KOPT-K1 (cell line): Measurements from ENCODE around the gene IFITM1.
"Not testable (repeated sequence)": the region's sequence is repeated elsewhere in the genome, so short reads cannot be mapped to it uniquely, and the experiment has no call there.

ENCODE experiments used
- H3K27ac ChIP-seq: fragments of 200-600 bp; sonication (generic); 2 replicates; pipeline ENCODE4 v1.5.1; 2016; ENCODE audit warnings: antibody characterized with exemption, mild to moderate bottlenecking, low read depth, low read length; ENCODE audit not compliant: poor library complexity, severe bottlenecking
- H3K36me3 ChIP-seq: fragments of 200-600 bp; sonication (generic); 2 replicates; pipeline ENCODE4 v1.5.1; 2017; ENCODE audit warnings: antibody characterized with exemption, mild to moderate bottlenecking, low read length, moderate library complexity; ENCODE audit not compliant: insufficient read depth
- H3K9me3 ChIP-seq: fragments of 200-600 bp; sonication (generic); 2 replicates; pipeline ENCODE4 v1.5.1; 2017; ENCODE audit warnings: antibody characterized with exemption, low read length, mild to moderate bottlenecking; ENCODE audit not compliant: insufficient read depth, poor library complexity, severe bottlenecking

IFITM1 gene

DNA sequence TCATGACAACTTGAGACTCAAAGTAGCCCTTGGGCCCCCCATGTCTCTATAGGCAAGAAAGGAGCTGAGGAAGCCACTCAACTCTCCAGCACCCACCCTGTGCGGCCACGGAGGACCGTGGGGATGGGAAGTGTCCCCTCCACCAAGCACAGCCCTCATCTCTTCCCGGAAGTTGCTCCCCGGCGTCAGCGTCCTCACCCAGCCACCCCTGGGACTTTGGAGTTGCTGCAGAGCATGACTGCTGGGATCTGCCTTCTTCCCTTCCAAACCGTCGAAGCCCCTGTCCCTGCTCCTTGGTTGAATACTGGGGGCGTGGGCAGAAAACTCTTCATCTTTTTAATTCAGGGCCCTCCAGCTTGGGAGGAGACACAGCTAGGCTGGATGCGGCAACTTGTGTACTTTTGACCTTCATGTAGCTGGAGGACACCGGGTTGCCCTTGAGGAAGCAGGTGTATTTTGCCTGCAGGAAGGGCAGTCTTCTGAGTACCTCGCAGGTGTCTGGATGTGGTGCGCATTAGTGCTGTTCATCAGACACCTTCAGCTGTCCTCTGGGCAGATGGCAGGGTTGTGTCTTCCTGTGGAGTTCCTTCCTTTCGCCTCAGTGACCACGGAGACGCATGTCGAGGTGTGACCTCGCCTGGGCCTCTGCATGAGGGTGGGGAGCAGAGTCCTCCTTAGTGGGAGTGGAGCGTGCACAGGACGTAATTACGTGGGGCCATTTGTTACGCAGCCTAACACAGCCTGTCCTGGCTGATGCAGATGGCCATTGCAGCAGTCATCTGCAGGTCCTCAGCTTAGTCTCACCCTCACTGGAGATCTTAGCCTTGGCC lies 19.0 kb downstream of the IFITM1 start:
- Histone ChIP-seq H3K27ac (peak overlapping the region; percentile 82), H3K36me3 (no peaks in the 10 kb centered on the region), H3K9me3 (peaks cover 6% of the 10 kb centered on the region)

DNA sequence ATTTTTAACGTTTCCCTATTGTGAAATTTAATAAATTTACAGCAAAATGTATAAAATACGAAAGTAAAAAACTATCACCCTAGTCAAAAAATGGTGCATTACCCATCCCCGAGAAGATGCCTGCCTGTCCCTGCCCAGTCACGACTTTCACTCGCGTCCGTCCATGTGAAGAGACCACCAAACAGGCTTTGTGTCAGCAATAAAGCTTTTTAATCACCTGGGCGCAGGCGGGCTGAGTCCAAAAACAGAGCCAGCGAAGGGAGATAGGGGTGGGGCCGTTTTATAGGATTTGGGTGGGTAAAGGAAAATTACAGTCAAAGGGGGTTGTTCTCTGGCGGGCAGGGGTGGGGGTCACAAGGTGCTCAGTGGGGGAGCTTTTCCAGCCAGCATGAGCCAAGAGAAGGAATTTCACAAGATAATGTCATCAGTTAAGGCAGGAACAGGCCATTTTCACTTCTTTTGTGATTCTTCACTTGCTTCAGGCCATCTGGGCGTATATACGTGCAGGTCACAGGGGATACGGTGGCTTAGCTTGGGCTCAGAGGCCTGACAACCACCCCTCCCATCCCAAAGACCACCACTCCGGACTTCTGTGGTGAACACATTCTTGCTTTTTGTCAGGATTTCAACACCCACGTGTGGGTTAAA lies 19.9 kb downstream of the IFITM1 start:
- peak overlapping the region; percentile 18 for H3K27ac ChIP-seq
- not testable (repeated sequence) for H3K9me3 ChIP-seq, H3K36me3 ChIP-seq

DNA sequence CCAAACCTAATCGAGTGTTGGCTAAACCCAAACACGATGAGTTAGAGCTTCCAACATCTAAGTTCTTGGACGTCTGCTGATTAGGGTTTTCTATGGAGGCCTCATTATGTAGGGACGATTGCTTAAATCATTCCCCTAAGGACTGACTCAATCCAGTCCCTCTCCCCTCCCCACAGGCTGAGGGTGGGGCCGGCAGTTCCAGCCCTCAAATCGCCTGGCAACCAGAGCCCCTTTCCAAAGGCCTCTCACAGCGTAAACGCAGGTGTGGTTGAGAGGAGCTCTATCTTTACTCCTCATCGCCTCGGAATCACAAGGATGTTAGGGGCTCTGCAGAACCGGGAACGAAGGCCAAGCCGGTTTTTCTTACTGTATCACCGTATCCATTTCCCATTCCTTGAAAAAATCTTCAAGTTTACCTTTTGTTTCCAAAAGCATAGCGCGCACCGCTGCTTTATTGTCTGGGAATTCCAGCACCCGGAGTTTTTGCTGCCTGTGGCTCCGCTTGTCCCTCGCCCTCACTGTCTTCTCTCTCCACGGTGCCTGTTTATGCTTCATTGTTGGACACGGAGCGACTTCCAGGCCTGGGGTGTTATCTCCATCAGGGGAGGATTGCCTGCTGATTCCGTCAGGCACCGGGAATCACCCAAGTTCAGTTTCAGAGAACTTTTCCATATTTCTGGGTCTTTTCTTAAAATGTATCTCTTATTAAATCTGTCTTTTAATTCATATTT lies 20.6 kb downstream of the IFITM1 start:
- H3K9me3 ChIP-seq = peaks cover 6% of the 10 kb centered on the region
- no peaks in the 10 kb centered on the region for H3K36me3 ChIP-seq
- peak overlapping the region; percentile 18 for H3K27ac ChIP-seq

DNA sequence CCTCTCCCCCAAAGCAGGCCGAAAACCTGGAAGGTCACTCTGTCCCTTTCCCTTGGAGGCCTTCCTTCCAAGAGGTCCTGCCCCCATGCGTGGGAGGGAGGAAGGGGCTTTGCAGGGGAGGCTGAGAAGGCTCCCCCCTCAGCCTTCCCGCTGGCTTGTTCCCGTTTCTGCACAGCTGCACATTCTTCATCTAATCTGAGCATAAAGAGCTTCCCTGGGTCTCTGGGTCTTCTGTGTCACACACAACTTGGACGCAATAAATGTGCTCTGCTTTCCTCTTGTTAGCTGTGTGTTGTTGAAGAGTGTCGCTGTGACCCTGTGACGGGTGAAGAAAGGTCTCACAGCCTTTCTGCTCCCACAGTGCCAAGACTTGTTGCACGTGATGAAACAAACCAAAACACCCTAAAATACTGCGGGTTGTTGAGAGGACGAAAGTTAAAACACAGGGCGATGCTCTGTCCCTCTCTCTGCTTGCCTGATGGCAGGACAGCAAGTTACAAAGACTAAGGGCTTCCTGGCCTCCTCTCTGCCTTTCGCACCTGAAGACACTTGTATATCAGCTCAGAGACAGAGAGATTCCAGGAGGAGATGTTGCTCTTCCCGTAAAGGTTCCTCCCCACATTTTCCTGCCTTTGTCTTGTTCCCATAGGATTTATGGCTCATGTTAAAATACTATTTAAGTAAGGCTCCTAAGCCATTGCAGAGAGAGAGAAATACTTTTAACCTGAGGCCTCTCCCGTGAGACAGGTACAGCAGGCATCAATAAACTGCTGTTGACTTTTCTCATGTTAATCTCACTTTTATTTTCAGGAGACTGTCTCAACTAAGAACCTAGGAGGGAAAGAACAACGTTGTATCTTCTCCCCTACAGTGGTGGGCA lies 22.2 kb downstream of the IFITM1 start:
- peak overlapping the region; percentile 57 for H3K27ac ChIP-seq
- H3K9me3 ChIP-seq = peaks cover 6% of the 10 kb centered on the region
- H3K36me3 ChIP-seq = no peaks in the 10 kb centered on the region

DNA sequence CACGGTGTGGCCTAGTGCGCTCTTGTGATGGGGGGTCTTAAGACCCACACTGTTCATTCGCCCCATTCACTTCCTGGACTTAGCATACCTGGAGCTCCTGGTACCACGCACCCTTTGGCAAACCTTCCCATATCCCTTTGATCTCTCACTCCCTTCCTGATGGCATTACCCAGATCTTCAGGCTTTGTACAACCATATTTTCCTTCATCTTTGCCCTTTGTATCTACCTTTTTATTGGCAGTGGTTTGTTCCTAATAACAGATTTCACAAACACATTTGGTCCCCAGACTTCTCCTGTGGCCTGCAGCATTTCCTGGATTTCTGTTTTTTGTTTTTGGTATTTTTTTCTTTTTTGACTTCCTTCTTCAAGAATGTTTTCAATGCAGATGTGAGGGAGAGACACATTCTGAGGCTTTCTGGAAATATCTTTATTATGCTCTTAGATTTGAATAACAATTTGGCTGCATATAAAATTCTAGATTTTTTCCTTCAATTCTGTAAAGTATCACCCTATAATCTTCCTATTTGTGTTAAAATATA lies 22.9 kb downstream of the IFITM1 start:
- Histone ChIP-seq H3K27ac (peak overlapping the region; percentile 57), H3K9me3 (peaks cover 6% of the 10 kb centered on the region), H3K36me3 (no peaks in the 10 kb centered on the region)

DNA sequence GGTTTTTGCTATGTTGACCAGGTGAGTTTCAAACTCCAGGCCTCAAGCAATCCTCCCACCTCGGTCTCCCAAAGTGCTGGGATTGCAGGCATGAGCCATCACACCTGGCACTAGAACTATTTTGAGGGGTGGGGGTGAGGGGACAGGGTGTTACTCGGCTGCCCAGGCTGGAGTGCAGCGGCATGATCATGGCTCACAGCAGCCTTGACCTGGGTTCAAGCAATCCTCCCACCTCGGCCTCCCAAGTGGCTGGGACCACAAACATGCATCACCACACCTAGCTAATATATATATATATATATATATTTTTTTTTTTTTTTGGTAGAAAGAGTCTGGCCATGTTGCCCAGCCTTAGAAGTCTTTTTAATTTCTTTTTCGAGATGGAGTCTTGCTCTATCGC lies 23.9 kb downstream of the IFITM1 start:
- no peaks in the 10 kb centered on the region for H3K36me3 ChIP-seq

DNA sequence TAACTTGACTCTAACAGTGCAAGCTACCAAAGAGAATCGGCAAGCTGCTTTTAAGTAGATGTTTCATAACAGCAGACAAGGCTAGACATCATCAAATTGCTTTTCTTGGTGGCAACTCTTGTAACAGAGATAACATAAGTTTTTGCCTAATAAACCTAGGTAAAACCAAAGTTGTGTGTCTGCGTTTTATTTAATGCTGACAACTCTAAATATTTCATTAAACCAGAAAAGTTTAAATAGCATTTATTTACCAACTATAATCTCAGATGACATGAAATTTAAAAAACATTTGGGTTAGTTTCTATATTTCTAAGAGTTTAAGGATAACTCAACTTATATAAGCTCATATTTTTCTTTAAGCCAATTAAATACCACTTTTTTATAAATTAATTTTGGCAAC lies 26.1 kb downstream of the IFITM1 start:
- Histone ChIP-seq H3K36me3 (no peaks in the 10 kb centered on the region), H3K27ac (peak overlapping the region; percentile 48), H3K9me3 (no peaks in the 10 kb centered on the region)

More for the DNA sequence above, 23.9 kb downstream of the IFITM1 start:
- Histone ChIP-seq H3K27ac (no peak overlapping the region), H3K9me3 (peaks cover 6% of the 10 kb centered on the region)

DNA sequence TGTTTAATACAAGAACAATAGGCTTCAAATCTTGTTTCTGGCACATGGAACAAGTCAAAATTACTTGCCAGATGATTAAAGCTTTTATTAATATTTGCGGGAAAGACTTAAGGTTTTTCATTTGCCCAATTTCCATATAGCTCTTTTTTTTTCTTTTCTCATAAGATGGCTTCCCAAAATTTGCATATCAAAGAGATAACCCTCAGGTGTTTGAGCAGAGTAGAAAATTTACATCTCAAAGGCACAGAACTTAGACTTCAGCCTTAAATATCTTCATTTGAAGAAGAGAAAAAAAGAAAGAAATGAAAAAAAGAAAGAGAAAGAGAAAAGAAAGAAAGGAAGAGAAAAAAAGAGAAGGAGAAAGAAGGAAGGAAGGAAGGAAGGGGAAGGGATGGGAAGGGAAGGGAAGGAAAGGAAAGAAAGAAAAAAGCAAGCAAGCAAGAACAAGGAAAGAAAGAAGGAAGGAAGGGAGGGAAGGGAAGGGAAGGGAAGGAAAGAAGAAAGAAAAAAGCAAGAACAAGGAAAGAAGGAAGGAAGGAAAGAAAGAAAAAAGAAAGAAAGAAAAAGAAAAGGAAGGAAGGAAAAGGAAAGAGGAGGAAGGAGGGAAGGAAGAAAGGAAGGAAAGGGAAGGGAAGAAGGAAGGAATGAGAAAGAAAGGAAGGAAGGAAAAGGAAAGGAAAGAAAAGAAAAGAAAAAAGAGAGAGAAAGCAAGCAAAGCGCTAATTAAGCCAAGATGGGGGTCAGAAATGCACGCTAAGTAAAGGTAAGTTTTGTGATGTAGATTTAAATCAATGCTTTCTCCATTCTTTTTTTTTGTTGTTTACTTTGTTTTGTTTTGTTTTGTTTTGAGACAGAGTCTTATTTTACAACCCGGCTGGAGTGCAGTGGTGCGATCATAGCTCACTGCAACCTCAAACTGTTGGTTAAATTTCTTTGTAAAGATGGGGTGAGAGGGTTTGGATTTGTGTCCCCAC lies 27.0 kb downstream of the IFITM1 start:
- Histone ChIP-seq H3K27ac (peak overlapping the region; percentile 48), H3K9me3 (no peaks in the 10 kb centered on the region), H3K36me3 (no peaks in the 10 kb centered on the region)

DNA sequence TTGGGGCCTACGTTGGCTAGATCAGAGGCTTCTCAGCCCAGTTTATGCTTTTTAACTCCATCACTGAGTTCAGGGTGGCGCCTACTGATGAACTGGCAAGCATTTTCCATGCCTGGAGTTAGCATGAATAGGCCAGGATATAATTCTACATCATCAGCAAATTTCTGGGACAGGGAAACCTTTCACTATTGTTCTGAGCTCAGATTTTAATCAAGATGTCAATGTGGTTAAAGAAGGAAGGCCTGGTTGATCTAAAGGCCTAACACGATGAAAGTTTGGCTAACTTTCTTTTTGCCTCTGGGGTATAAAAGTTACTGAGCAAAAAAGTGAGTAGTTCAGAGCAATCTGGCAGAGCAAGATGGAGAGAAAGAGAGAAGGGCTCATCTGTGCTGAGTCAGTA lies 28.5 kb downstream of the IFITM1 start:
- H3K9me3 ChIP-seq = no peaks in the 10 kb centered on the region
- no peaks in the 10 kb centered on the region for H3K36me3 ChIP-seq
- H3K27ac ChIP-seq = peak overlapping the region; percentile 35

DNA sequence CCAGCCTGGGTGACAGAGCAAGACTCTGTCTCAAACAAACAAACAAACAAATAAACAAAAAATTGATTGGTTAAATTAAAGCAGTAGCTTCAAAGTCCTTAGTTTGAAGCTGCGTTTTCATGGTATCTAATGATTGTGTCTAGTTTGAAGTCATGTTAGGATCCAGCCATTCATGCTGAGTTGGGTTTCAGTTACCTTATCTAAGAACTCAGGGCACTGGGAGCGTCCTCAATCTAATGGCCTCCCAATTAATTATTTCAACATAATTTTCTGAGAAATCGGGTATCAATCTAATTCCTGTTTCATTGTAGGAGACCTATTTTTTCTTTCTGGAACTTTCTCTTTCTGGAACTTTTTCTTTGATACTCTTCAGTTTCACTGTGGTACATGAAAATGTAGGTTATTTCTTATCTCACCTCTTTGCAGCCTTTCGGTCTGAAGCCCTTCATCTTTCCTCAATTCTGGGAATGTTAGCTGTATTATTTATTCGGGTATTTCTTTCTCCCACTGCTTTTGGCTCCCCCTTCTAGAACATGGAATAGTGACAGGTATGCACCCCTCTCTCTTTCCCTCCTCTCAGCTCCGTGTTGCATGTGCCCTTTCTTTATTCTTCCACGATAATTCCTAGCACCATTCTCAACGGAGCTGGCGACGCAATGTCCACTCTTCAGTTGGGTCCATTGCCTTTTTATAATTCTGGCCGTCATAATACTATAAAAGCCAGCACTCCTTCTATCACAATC lies 31.2 kb downstream of the IFITM1 start:
- no peaks in the 10 kb centered on the region for H3K9me3 ChIP-seq
- H3K27ac ChIP-seq = no peak overlapping the region

DNA sequence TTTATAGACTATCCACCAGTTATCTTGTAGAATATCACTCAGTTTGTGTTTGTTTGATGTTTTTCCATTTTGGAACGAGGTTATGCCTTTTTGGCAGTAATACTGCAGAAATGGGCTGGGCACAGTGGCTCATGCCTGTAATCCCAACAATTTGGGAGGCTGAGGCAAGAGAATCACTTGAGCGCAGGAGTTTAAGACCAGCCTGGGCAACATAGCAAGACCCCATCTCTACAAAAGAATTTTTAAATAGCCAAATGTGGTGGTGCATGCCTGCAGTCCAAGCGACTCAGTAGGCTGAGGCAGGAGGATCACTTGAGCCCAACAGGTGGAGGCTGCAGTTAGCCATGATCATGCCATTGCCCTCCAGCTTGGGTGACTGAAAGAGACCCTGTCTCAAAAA lies 32.7 kb downstream of the IFITM1 start:
- Histone ChIP-seq H3K36me3 (no peaks in the 10 kb centered on the region), H3K27ac (no peak overlapping the region), H3K9me3 (no peaks in the 10 kb centered on the region)

More for the DNA sequence above, 31.2 kb downstream of the IFITM1 start:
- no peaks in the 10 kb centered on the region for H3K36me3 ChIP-seq

DNA sequence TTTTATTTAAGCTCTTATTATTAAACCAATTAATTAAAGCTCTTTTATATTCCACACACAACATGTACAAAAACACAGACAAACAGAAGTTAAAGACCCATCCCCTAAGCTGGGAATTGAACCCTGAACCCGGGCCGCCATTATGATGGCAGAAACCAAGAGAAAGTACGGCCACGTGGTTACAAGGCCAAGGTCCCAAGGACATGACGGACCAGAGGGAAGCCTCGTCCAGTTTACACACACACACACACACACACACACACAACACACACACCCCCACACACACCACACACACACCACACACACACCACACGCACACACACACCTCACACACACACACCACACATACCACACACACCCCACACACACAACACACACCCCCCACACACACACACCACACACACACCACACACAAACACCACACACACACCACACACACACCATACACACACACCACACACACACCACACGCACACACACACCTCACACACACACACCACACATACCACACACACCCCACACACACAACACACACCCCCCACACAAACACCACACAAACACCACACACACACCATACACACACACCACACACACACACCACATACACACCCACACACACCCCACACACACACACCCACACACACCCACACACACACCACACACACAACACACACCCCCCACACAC lies 35.6 kb downstream of the IFITM1 start:
- H3K27ac ChIP-seq = peak overlapping the region; percentile 80
- not testable (repeated sequence) for H3K36me3 ChIP-seq, H3K9me3 ChIP-seq
